IMR-90 (cell line): Measurements from ENCODE around the gene DPP10. TPM values are rescaled to one million over a fixed set of nuclear protein-coding genes. Genes with fewer than 3 reads are reported as not detected.

Experiments
- ATAC-seq: fragments of 200-7000 bp; cut with Tn5 transposase; 2 replicates; pipeline ENCODE4 v1.9.1; 2020; ENCODE audit warnings: low read depth, mild to moderate bottlenecking, moderate library complexity
- BruUV-seq: library from RNA; stranded (reverse); fragments of 400-500 nt; replicated peaks from 2 replicates; lab custom pipeline; 2021; lab: Mats Ljungman, UMichigan
- CTCF ChIA-PET: fragments of 300-600 bp; formaldehyde crosslinking; extraction: SDS; loops from one replicate; lab custom pipeline; 2021; ENCODE audit warnings: antibody characterized with exemption; lab: Yijun Ruan, JAX
- POLR2A ChIA-PET: fragments of 300-600 bp; sonication (Branson Sonifier 250); formaldehyde crosslinking; loops from one replicate; lab custom pipeline; 2022; ENCODE audit warnings: antibody characterized with exemption; ENCODE audit not compliant: unreplicated experiment; lab: Charles Lee
- DNase-seq: peaks from one replicate; pipeline ENCODE4 v3.0.0; 2013
- H2AFZ ChIP-seq: replicated peaks from 2 replicates; pipeline ENCODE3; 2013; ENCODE audit warnings: low read length, mild to moderate bottlenecking; ENCODE audit not compliant: poor library complexity
- H2AK5ac ChIP-seq: 2 replicates; pipeline ENCODE4 v1.6.1; 2013; ENCODE audit warnings: low read depth, low read length, inconsistent platforms
- H2AK9ac ChIP-seq: replicated peaks from 2 replicates; pipeline ENCODE3; 2013; ENCODE audit warnings: mild to moderate bottlenecking, low read depth, low read length, moderate library complexity; ENCODE audit not compliant: poor library complexity
- H2BK120ac ChIP-seq: 2 replicates; pipeline ENCODE4 v1.6.1; 2013; ENCODE audit warnings: low read depth, low read length, inconsistent platforms
- H2BK15ac ChIP-seq: 3 replicates; pipeline ENCODE4 v1.6.1; 2013; ENCODE audit warnings: low read depth, low read length, inconsistent platforms
- H2BK20ac ChIP-seq: 2 replicates; pipeline ENCODE4 v1.6.1; 2013; ENCODE audit warnings: low read depth, mild to moderate bottlenecking, inconsistent platforms, low read length, moderate library complexity
- H2BK5ac ChIP-seq: 2 replicates; pipeline ENCODE4 v1.6.1; 2013; ENCODE audit warnings: mild to moderate bottlenecking, low read depth, low read length, inconsistent platforms; ENCODE audit not compliant: poor library complexity, severe bottlenecking
- H3K14ac ChIP-seq: replicated peaks from 2 replicates; pipeline ENCODE4 v1.6.1; 2013; ENCODE audit warnings: low read depth, low read length, inconsistent platforms
- H3K18ac ChIP-seq: 2 replicates; pipeline ENCODE4 v1.6.1; 2013; ENCODE audit warnings: low read depth, low read length, control low read depth
- H3K23ac ChIP-seq: 2 replicates; pipeline ENCODE4 v1.6.1; 2013; ENCODE audit warnings: low read depth, low read length, inconsistent platforms
- H3K27ac ChIP-seq: 2 replicates; pipeline ENCODE4 v1.5.1; 2013; ENCODE audit warnings: mild to moderate bottlenecking, control low read depth, low read length; ENCODE audit not compliant: insufficient read depth
- H3K27me3 ChIP-seq: 2 replicates; pipeline ENCODE4 v1.6.1; 2013; ENCODE audit warnings: low read length; ENCODE audit not compliant: control insufficient read depth, insufficient read depth
- H3K36me3 ChIP-seq: 2 replicates; pipeline ENCODE4 v1.6.1; 2013; ENCODE audit warnings: low read length, mixed read lengths; ENCODE audit not compliant: control insufficient read depth, insufficient read depth
- H3K4ac ChIP-seq: 2 replicates; pipeline ENCODE4 v1.6.1; 2013; ENCODE audit warnings: low read depth, low read length, inconsistent platforms
- H3K4me1 ChIP-seq: 2 replicates; pipeline ENCODE4 v1.6.1; 2013; ENCODE audit warnings: low read length, mixed read lengths; ENCODE audit not compliant: control insufficient read depth, insufficient read depth
- H3K4me2 ChIP-seq: 2 replicates; pipeline ENCODE4 v1.6.1; 2013; ENCODE audit warnings: low read depth, mild to moderate bottlenecking, control low read depth, low read length, moderate library complexity
- H3K4me3 ChIP-seq: 2 replicates; pipeline ENCODE4 v1.5.1; 2013; ENCODE audit warnings: low read depth, mild to moderate bottlenecking, control low read depth, low read length, moderate library complexity; ENCODE audit not compliant: insufficient read depth
- H3K56ac ChIP-seq: 2 replicates; pipeline ENCODE4 v1.6.1; 2013; ENCODE audit warnings: low read length, inconsistent platforms; ENCODE audit not compliant: insufficient read depth; ENCODE audit errors: extremely low read depth
- H3K79me1 ChIP-seq, 2 experiments: 2 replicates each; pipeline ENCODE4 v1.6.1; 2013; ENCODE audit warnings: low read length in 2 of 2, inconsistent platforms in 1 of 2, low read depth in 1 of 2
- H3K9ac ChIP-seq: 2 replicates; pipeline ENCODE4 v1.6.1; 2013; ENCODE audit warnings: low read depth, low read length, control low read depth
- H3K9me1 ChIP-seq: 2 replicates; pipeline ENCODE4 v1.6.1; 2013; ENCODE audit warnings: low read length, inconsistent platforms; ENCODE audit not compliant: insufficient read depth
- H3K9me3 ChIP-seq: 2 replicates; pipeline ENCODE4 v1.6.1; 2013; ENCODE audit warnings: low read length; ENCODE audit not compliant: control insufficient read depth, insufficient read depth
- H4K20me1 ChIP-seq: 2 replicates; pipeline ENCODE4 v1.6.1; 2013; ENCODE audit warnings: low read length, inconsistent platforms; ENCODE audit not compliant: insufficient read depth
- H4K5ac ChIP-seq: 2 replicates; pipeline ENCODE4 v1.6.1; 2013; ENCODE audit warnings: mild to moderate bottlenecking, low read depth, low read length, control low read depth
- H4K8ac ChIP-seq, 2 experiments: 2 replicates each; pipeline ENCODE4 v1.6.1; 2013; ENCODE audit warnings: low read depth in 2 of 2, low read length in 2 of 2, control low read depth in 1 of 2, inconsistent platforms in 1 of 2
- H4K91ac ChIP-seq: 2 replicates; pipeline ENCODE4 v1.6.1; 2013; ENCODE audit warnings: low read depth, low read length, inconsistent platforms; ENCODE audit not compliant: insufficient read depth
- BHLHE40 ChIP-seq: fragments of 150-350 bp; IDR thresholded peaks from 2 replicates; pipeline ENCODE4 v1.6.1; 2016; ENCODE audit warnings: mild to moderate bottlenecking, low read depth, low read length
- CHD1 ChIP-seq: IDR thresholded peaks from 2 replicates; pipeline ENCODE4 v1.6.1; 2012; ENCODE audit warnings: low read depth, low read length, improper control_type of control experiment
- FOS ChIP-seq: fragments of 150-350 bp; IDR thresholded peaks from 2 replicates; pipeline ENCODE4 v1.6.1; 2016; ENCODE audit warnings: low read depth, low read length
- MAZ ChIP-seq: IDR thresholded peaks from 2 replicates; pipeline ENCODE4 v1.6.1; 2012; ENCODE audit warnings: low read depth, mild to moderate bottlenecking, low read length, improper control_type of control experiment, moderate library complexity, borderline replicate concordance
- MXI1 ChIP-seq: IDR thresholded peaks from 2 replicates; pipeline ENCODE4 v1.6.1; 2012; ENCODE audit warnings: low read depth, mild to moderate bottlenecking, low read length, moderate library complexity, borderline replicate concordance
- NFE2L2 ChIP-seq: fragments of 150-350 bp; IDR thresholded peaks from 2 replicates; pipeline ENCODE4 v1.6.1; 2016; ENCODE audit warnings: low read depth, mild to moderate bottlenecking, low read length
- POLR2A ChIP-seq: IDR thresholded peaks from 2 replicates; pipeline ENCODE4 v1.6.1; 2012; ENCODE audit warnings: mild to moderate bottlenecking, low read depth, low read length
- RAD21 ChIP-seq: IDR thresholded peaks from 2 replicates; pipeline ENCODE4 v1.6.1; 2012; ENCODE audit warnings: low read length, improper control_type of control experiment
- RCOR1 ChIP-seq: IDR thresholded peaks from 2 replicates; pipeline ENCODE4 v1.6.1; 2012; ENCODE audit warnings: mild to moderate bottlenecking, low read length, improper control_type of control experiment; ENCODE audit not compliant: insufficient replicate concordance
- WGBS, 2 experiments: methylation state at CpG; one replicate each; pipeline versions ENCODE4 v1.1.5 to v1.1.7; 2013; ENCODE audit warnings: missing lambda C conversion rate in 2 of 2; ENCODE audit not compliant: insufficient read length in 1 of 2; ENCODE audit errors: extremely low coverage in 2 of 2; 5-methylcytosine and 5-hydroxymethylcytosine counted together
- dilution Hi-C: fragments of 300-500 bp; cut with HindIII; formaldehyde crosslinking; loops from one replicate; pipeline ENCODE4 v1.14.3; 2018; ENCODE audit warnings: low sequenced_read_pairs; ENCODE audit not compliant: unreplicated experiment
- in situ Hi-C: fragments of 300-500 bp; cut with MboI; formaldehyde crosslinking; loops from 3 replicates; pipeline ENCODE4 v1.14.3; 2019; ENCODE audit warnings: low sequenced_read_pairs, inconsistent platforms, mixed read lengths
- intact Hi-C: fragments of 100-400 bp; cut with micrococcal nuclease; formaldehyde crosslinking; loops from 2 replicates; pipeline ENCODE4 v1.10.0; 2022
- polyA plus RNA-seq, 3 experiments: library from polyadenylated mRNA; depleted of rRNA; stranded (reverse); fragments of >200 nt; gene quantifications; 2 replicates each; pipeline ENCODE4 v1.2.3, GENCODE V29; 2012; ENCODE audit warnings: low replicate concordance in 1 of 3
- total RNA-seq: library from RNA; depleted of rRNA; stranded (reverse); fragments of >200 nt; gene quantifications from 2 replicates; pipeline ENCODE4 v1.2.3, GENCODE V29; 2012
- TF ChIP-seq, protein P1 (sequence below): fragments of 150-350 bp; IDR thresholded peaks from 2 replicates; pipeline ENCODE4 v1.6.1; 2016; ENCODE audit warnings: low read depth, mild to moderate bottlenecking, low read length, moderate library complexity, borderline replicate concordance
- TF ChIP-seq, protein P2 (sequence below): fragments of 150-350 bp; IDR thresholded peaks from 2 replicates; pipeline ENCODE4 v1.6.1; 2017; ENCODE audit warnings: mild to moderate bottlenecking, antibody characterized with exemption, low read length, low read depth
- TF ChIP-seq, protein P3 (sequence below): conservative IDR thresholded peaks from 2 replicates; pipeline ENCODE4 v1.5.1; 2012; ENCODE audit warnings: mild to moderate bottlenecking, low read depth, low read length, improper control_type of control experiment

Gene DPP10
- total and polyA plus RNA-seq, 2 of the 4 experiments (the other 2 are of a cell fraction) = not detected

DNA sequence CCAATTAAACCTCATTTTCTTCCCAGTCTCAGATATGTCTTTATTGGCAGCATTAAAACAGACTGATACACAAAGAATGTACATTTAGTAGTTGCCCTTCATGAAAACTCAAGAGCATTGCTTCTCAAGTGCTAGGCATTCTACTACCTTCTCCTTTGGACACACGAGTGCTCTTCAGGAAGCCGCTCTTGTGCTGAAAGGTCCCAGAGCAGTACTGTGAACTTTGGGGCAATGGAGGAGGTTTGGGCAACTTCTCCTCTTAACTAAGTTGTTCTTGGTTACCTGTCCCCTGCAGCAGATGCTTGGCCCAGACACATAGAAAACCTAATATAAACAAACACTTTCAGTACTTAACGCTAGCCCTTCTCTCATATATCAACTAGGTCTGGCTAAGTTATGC lies 362.8 kb downstream of the DPP10 start:
- Histone ChIP-seq H2BK15ac (no peak overlapping the region), H4K20me1 (no peaks in the 10 kb centered on the region), H3K9ac (no peak overlapping the region), H3K9me1 (no peaks in the 10 kb centered on the region), H3K9me3 (peaks cover 6% of the 10 kb centered on the region), H3K23ac (no peak overlapping the region), H2BK5ac (no peak overlapping the region), H2AK9ac (no peak overlapping the region), H2BK20ac (no peak overlapping the region), H3K18ac (no peak overlapping the region), H3K56ac (no peak overlapping the region), H2BK120ac (no peak overlapping the region), H3K4me1 (no peaks in the 10 kb centered on the region), H3K14ac (no peak overlapping the region), H3K79me1 (no peaks in the 10 kb centered on the region), H4K91ac (no peak overlapping the region), H3K36me3 (no peaks in the 10 kb centered on the region), H4K8ac (no peak overlapping the region), H3K4ac (no peak overlapping the region), H4K5ac (no peak overlapping the region), H2AFZ (no peak overlapping the region), H3K4me3 (no peak overlapping the region), H2AK5ac (no peak overlapping the region), H3K27me3 (no peaks in the 10 kb centered on the region), H3K4me2 (no peak overlapping the region), H3K27ac (no peak overlapping the region)
- no CpG with 5 or more reads among the region's 3 CpGs for WGBS, 2 experiments
- no peak for DNase-seq
- dilution Hi-C loops = no loop called here
- BruUV-seq = no TSS peak
- ChIA-PET CTCF (no interaction called here), POLR2A (no interaction called here)
- ATAC-seq = no peak
- intact Hi-C loops = no loop called here
- TF ChIP-seq, protein P1, sequence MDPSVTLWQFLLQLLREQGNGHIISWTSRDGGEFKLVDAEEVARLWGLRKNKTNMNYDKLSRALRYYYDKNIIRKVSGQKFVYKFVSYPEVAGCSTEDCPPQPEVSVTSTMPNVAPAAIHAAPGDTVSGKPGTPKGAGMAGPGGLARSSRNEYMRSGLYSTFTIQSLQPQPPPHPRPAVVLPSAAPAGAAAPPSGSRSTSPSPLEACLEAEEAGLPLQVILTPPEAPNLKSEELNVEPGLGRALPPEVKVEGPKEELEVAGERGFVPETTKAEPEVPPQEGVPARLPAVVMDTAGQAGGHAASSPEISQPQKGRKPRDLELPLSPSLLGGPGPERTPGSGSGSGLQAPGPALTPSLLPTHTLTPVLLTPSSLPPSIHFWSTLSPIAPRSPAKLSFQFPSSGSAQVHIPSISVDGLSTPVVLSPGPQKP = no peak
- no peak for TF ChIP-seq FOS
- TF ChIP-seq, protein P2, sequence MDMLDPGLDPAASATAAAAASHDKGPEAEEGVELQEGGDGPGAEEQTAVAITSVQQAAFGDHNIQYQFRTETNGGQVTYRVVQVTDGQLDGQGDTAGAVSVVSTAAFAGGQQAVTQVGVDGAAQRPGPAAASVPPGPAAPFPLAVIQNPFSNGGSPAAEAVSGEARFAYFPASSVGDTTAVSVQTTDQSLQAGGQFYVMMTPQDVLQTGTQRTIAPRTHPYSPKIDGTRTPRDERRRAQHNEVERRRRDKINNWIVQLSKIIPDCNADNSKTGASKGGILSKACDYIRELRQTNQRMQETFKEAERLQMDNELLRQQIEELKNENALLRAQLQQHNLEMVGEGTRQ = no peak
- TF ChIP-seq NFE2L2 = no peak
- no peak for TF ChIP-seq RAD21
- no peak for TF ChIP-seq CHD1
- TF ChIP-seq POLR2A = no peak
- TF ChIP-seq MXI1 = no peak
- TF ChIP-seq, protein P3, sequence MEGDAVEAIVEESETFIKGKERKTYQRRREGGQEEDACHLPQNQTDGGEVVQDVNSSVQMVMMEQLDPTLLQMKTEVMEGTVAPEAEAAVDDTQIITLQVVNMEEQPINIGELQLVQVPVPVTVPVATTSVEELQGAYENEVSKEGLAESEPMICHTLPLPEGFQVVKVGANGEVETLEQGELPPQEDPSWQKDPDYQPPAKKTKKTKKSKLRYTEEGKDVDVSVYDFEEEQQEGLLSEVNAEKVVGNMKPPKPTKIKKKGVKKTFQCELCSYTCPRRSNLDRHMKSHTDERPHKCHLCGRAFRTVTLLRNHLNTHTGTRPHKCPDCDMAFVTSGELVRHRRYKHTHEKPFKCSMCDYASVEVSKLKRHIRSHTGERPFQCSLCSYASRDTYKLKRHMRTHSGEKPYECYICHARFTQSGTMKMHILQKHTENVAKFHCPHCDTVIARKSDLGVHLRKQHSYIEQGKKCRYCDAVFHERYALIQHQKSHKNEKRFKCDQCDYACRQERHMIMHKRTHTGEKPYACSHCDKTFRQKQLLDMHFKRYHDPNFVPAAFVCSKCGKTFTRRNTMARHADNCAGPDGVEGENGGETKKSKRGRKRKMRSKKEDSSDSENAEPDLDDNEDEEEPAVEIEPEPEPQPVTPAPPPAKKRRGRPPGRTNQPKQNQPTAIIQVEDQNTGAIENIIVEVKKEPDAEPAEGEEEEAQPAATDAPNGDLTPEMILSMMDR = no peak
- TF ChIP-seq BHLHE40 = no peak
- no peak for TF ChIP-seq MAZ
- no peak for TF ChIP-seq RCOR1
- in situ Hi-C loops = no loop called here
